ENCODE data around the gene SNX22. TPM values are rescaled to one million over a fixed set of nuclear protein-coding genes. Genes with fewer than 3 reads are reported as not detected.
A peak's percentile ranks its signal among the peaks of the same experiment; 100 is the strongest.

SNX22 gene
- total and polyA plus RNA-seq, 9 of the 15 experiments (the other 6 are each of a cell fraction or from before 2014, with no cell fraction given): 0.91 to 3.0 (median 2.0) TPM

- no peak overlapping the region for H3K9ac ChIP-seq (ENCODE audit: insufficient read depth in 1 of 2, low read depth in 2 of 2, low read length in 2 of 2)
- no peaks in the 10 kb centered on the region for H3K9me1 ChIP-seq (ENCODE audit: control insufficient read depth, insufficient read depth, low read length)
- intact Hi-C loops (cut with micrococcal nuclease): no loop called here
- in situ Hi-C loops (cut with MboI): no loop called here
- no peak overlapping the region for H2AFZ ChIP-seq (ENCODE audit: low read depth, low read length)
- WGBS (ENCODE audit: insufficient coverage, low coverage, missing lambda C conversion rate): 10% methylated on average over 5 of the region's 9 CpGs
- H3K36me3 ChIP-seq (ENCODE audit: control insufficient read depth, insufficient read depth, low read length): peaks cover 11% of the 10 kb centered on the region; the same call in 2 of the 3 replicates
- BruUV-seq (replicated peaks): no TSS peak
- CTCF ChIA-PET (ENCODE audit: low intra/inter-chr PET ratio): no interaction called here
- no peaks in the 10 kb centered on the region for H3K27me3 ChIP-seq (ENCODE audit: control insufficient read depth in 2 of 2, insufficient read depth in 2 of 2, low read length in 2 of 2)
- H4K20me1 ChIP-seq (replicated peaks; ENCODE audit: control insufficient read depth, insufficient read depth, low read length): peaks cover 17% of the 10 kb centered on the region; the same call in 1 of the 2 replicates
- ATAC-seq (peak; percentile 69), FAIRE-seq (peak; percentile 92), DNase-seq (ENCODE audit: extremely low read depth in 1 of 4, low spot score in 3 of 4) (peak in 2 of 4 experiments; percentile 22 to 53)
- no peak overlapping the region for H3K4me3 ChIP-seq
- no peaks in the 10 kb centered on the region for H3K9me3 ChIP-seq (replicated peaks; ENCODE audit: control insufficient read depth, insufficient read depth, low read depth, low read length)
- POLR2A ChIA-PET: interaction anchor here (0.6 to 1.3 kb wide), 7 partner anchors 9 to 562 kb away, joined by 3 to 6 read pairs (median 3); partner anchors contain the start of genes CIAO2A and SNX1
- peaks cover 9 to 16% of the 10 kb centered on the region in 2 experiments for H3K4me1 ChIP-seq (replicated peaks in 1 of 2; ENCODE audit: control insufficient read depth in 2 of 2, insufficient read depth in 2 of 2, low read length in 2 of 2)
- H3K79me2 ChIP-seq (ENCODE audit: control insufficient read depth, insufficient read depth, low read length): peaks cover 96% of the 10 kb centered on the region
- H3K4me2 ChIP-seq (ENCODE audit: insufficient read depth, low read length): no peak overlapping the region
- H3K27ac ChIP-seq (ENCODE audit: extremely low read depth, low read depth, low read length): peak overlapping the region; percentile 52; the same call in 1 of the 3 replicates
- TF ChIP-seq MTA2 (IDR thresholded peaks at IDR 0.05; ENCODE audit: low read depth) (no peak), ELK1 (CRISPR knock-in tag; IDR thresholded peaks at IDR 0.05) (no peak), HBP1 (CRISPR knock-in tag; IDR thresholded peaks at IDR 0.05) (no peak), KAT7 (CRISPR knock-in tag; IDR thresholded peaks at IDR 0.05; ENCODE audit: borderline replicate concordance) (no peak), ADNP (tag; IDR thresholded peaks at IDR 0.05) (no peak), ZFPM2 (CRISPR knock-in tag; IDR thresholded peaks at IDR 0.05) (no peak), CBX1 (IDR thresholded peaks at IDR 0.05; ENCODE audit: low read depth) (no peak), ATF1 (CRISPR knock-in tag; IDR thresholded peaks at IDR 0.05) (no peak), ATF1 (tag; IDR thresholded peaks at IDR 0.05) (no peak), NFE2L1 (tag; IDR thresholded peaks at IDR 0.05; ENCODE audit: borderline replicate concordance, low read depth) (no peak), ZSCAN29 (IDR thresholded peaks at IDR 0.05) (no peak), RBM14 (IDR thresholded peaks at IDR 0.05; ENCODE audit: borderline replicate concordance, insufficient read depth, low read depth, low read length) (no peak), RBBP5 (IDR thresholded peaks at IDR 0.05; ENCODE audit: borderline replicate concordance, insufficient read depth, low read length, poor library complexity, severe bottlenecking) (no peak), RFX7 (CRISPR knock-in tag; IDR thresholded peaks at IDR 0.05) (no peak), ZEB2 (IDR thresholded peaks at IDR 0.05) (no peak), KDM5B (IDR thresholded peaks at IDR 0.05; ENCODE audit: insufficient replicate concordance, low read depth, low read length) (no peak), YBX1 (IDR thresholded peaks at IDR 0.05) (no peak), ZBED1 (IDR thresholded peaks at IDR 0.05) (no peak), GABPA (tag; conservative IDR thresholded peaks at IDR 0.05; ENCODE audit: low read depth) (0 out of 2 replicates have a peak, but pooled peaks have one; percentile 13), SREBF1 (IDR thresholded peaks at IDR 0.05; ENCODE audit: borderline replicate concordance, low read depth, low read length) (no peak), HMGN3 (IDR thresholded peaks at IDR 0.05; ENCODE audit: borderline replicate concordance, extremely low read depth, insufficient read length, low read depth, low read length) (no peak), ZNF695 (CRISPR knock-in tag; IDR thresholded peaks at IDR 0.05) (no peak), ZC3H11A (IDR thresholded peaks at IDR 0.05; ENCODE audit: low read depth, low read length) (no peak), MBD2 (IDR thresholded peaks at IDR 0.05; ENCODE audit: borderline replicate concordance, low read depth) (no peak)
Observed at GRCh38 chr15:64105113-64105704, 46.3 kb upstream of the SNX22 start.

All from K562 (cell line).